ENCODE measurements around the gene PFDN5.

DNA sequence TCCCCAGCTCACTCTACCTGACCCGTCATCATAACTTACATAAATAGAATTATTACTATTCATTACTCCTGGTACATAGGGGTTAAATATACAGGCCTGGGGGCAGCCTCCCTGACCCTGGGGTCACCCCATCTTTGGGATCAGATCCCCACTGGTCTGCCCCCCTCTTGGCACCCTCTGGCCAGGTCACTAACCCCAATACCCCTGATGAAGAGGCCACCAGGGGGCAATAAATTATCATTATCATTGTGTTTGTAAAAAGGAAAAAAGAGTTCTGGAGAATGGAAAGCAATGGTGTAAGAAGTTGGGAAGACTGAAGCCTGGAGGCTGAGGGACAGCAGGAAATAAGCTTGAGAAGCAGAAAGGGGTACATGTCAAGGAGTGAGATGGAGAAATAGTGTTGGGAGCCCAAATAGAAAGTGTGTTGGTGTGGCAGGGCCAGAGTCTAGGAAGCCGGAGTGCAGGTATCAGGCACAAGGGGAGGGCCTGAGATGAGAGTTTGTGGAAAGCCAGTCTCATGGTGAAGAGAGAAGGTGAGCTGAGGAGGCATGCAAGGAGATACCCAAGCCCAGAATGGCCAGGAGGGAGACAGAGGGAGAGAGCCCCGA lies 32.2 kb downstream of the PFDN5 start:
- TF ChIP-seq, protein P1, sequence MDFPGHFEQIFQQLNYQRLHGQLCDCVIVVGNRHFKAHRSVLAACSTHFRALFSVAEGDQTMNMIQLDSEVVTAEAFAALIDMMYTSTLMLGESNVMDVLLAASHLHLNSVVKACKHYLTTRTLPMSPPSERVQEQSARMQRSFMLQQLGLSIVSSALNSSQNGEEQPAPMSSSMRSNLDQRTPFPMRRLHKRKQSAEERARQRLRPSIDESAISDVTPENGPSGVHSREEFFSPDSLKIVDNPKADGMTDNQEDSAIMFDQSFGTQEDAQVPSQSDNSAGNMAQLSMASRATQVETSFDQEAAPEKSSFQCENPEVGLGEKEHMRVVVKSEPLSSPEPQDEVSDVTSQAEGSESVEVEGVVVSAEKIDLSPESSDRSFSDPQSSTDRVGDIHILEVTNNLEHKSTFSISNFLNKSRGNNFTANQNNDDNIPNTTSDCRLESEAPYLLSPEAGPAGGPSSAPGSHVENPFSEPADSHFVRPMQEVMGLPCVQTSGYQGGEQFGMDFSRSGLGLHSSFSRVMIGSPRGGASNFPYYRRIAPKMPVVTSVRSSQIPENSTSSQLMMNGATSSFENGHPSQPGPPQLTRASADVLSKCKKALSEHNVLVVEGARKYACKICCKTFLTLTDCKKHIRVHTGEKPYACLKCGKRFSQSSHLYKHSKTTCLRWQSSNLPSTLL (IDR thresholded peaks at IDR 0.05) = no peak
- no peak for TF ChIP-seq JUND (IDR thresholded peaks at IDR 0.05; ENCODE audit: borderline replicate concordance, low read depth, low read length)
- no peak for TF ChIP-seq JUND (tag; IDR thresholded peaks at IDR 0.05; ENCODE audit: borderline replicate concordance, low read depth, low read length)
- no peak for TF ChIP-seq MAX (CRISPR knock-in tag; IDR thresholded peaks at IDR 0.05)
- TF ChIP-seq ZBTB11 (CRISPR knock-in tag; IDR thresholded peaks at IDR 0.05) = no peak
- TF ChIP-seq TAF1 (IDR thresholded peaks at IDR 0.05; ENCODE audit: control insufficient read depth, extremely low read depth, insufficient read depth, low read length, severe bottlenecking) = no peak
- no peak for TF ChIP-seq UBTF (IDR thresholded peaks at IDR 0.05; ENCODE audit: borderline replicate concordance in 1 of 2, low read depth in 2 of 2, low read length in 2 of 2)
- TF ChIP-seq TARDBP (IDR thresholded peaks at IDR 0.05) = no peak
- TF ChIP-seq ARID3A (IDR thresholded peaks at IDR 0.05; ENCODE audit: borderline replicate concordance, low read depth, low read length) = no peak
- TF ChIP-seq LARP7 (IDR thresholded peaks at IDR 0.05) = no peak
- no peak for TF ChIP-seq ETV5 (CRISPR knock-in tag; IDR thresholded peaks at IDR 0.05; ENCODE audit: low read depth)

Data from K562 (cell line).